Activated CD4-positive, alpha-beta T cell treated with anti-CD3 and anti-CD28 coated beads, Interleukin-2, amount 10 ng/mL, durations not matched to agents 7 days and 5 days (primary cell): ENCODE measurements around the gene TTC33. TPM values are rescaled to one million over a fixed set of nuclear protein-coding genes. Genes with fewer than 3 reads are reported as not detected.

Experiments used
- CTCF ChIA-PET: fragments of 350-600 bp; sonication (Branson Sonifier 250); formaldehyde crosslinking; loops from one replicate; lab custom pipeline; 2021; ENCODE audit warnings: antibody characterized with exemption; lab: Charles Lee
- POLR2A ChIA-PET: fragments of 350-600 bp; sonication (Branson Sonifier 250); formaldehyde crosslinking; loops from one replicate; lab custom pipeline; 2021; ENCODE audit warnings: antibody characterized with exemption; lab: Charles Lee
- DNase-seq: peaks from one replicate; pipeline ENCODE4 v3.0.0-alpha.2; 2020
- H3K27ac Mint-ChIP-seq: one replicate; pipeline ENCODE4 v1.8.0; 2021; ENCODE audit warnings: mild to moderate bottlenecking, moderate library complexity, mixed read lengths
- H3K27me3 Mint-ChIP-seq: one replicate; pipeline ENCODE4 v1.8.0; 2021; ENCODE audit warnings: mixed read lengths
- H3K36me3 Mint-ChIP-seq: one replicate; pipeline ENCODE4 v1.8.0; 2021; ENCODE audit warnings: low read depth, mixed read lengths
- H3K4me1 Mint-ChIP-seq: one replicate; pipeline ENCODE4 v1.8.0; 2021; ENCODE audit warnings: mixed read lengths
- H3K4me3 Mint-ChIP-seq: one replicate; pipeline ENCODE4 v1.8.0; 2021; ENCODE audit warnings: mild to moderate bottlenecking, moderate library complexity, mixed read lengths
- H3K9me3 Mint-ChIP-seq: one replicate; pipeline ENCODE4 v1.8.0; 2021; ENCODE audit warnings: mixed read lengths
- total RNA-seq, 2 experiments: library from RNA; stranded (reverse); gene quantifications; one replicate each; pipeline ENCODE4 v1.2.3, GENCODE V29; 2021

TTC33 gene
- total RNA-seq, 2 experiments from 2014 or later: 16.2 to 16.8 TPM

- Mint-ChIP-seq H3K27ac (no peak overlapping the region), H3K4me1 (peaks cover 23% of the 10 kb centered on the region)
- POLR2A ChIA-PET: no interaction called here
These were observed 261.0 kb downstream of the TTC33 start for GRCh38 chr5:40494631-40495236.

GRCh38 chr5:40492056-40492455, 263.7 kb downstream of the TTC33 start:
- ChIA-PET CTCF (interaction anchor here (0.9 to 1.0 kb wide), 2 partner anchors 12 to 50 kb away, joined by 4 read pairs; no protein-coding TSS in a partner anchor), POLR2A (no interaction called here)
- Mint-ChIP-seq H3K9me3 (peaks cover 21% of the 10 kb centered on the region), H3K27ac (no peak overlapping the region), H3K4me1 (peaks cover 48% of the 10 kb centered on the region), H3K27me3 (no peaks in the 10 kb centered on the region), H3K36me3 (peaks cover 11% of the 10 kb centered on the region), H3K4me3 (no peak overlapping the region)
- no peak for DNase-seq

More at GRCh38 chr5:40494631-40495236, 261.0 kb downstream of the TTC33 start:
- CTCF ChIA-PET: no interaction called here
- H3K9me3 Mint-ChIP-seq: peaks cover 21% of the 10 kb centered on the region
- H3K4me3 Mint-ChIP-seq: no peak overlapping the region
- no peak for DNase-seq
- H3K27me3 Mint-ChIP-seq: no peaks in the 10 kb centered on the region
- peaks cover 8% of the 10 kb centered on the region for H3K36me3 Mint-ChIP-seq

- Mint-ChIP-seq H3K36me3 (peaks cover 11% of the 10 kb centered on the region), H3K27me3 (no peaks in the 10 kb centered on the region), H3K27ac (no peak overlapping the region), H3K4me3 (no peak overlapping the region), H3K9me3 (peaks cover 21% of the 10 kb centered on the region), H3K4me1 (peaks cover 52% of the 10 kb centered on the region)
- POLR2A ChIA-PET: no interaction called here
- DNase-seq: no peak
- CTCF ChIA-PET: interaction anchor here (0.9 to 1.7 kb wide), 2 partner anchors 11 to 15 kb away, joined by 4 to 5 read pairs; no protein-coding TSS in a partner anchor
These were observed 264.1 kb downstream of the TTC33 start for GRCh38 chr5:40491644-40492043.

GRCh38 chr5:40490464-40491111, 265.2 kb downstream of the TTC33 start:
- Mint-ChIP-seq H3K27ac (no peak overlapping the region), H3K9me3 (peaks cover 21% of the 10 kb centered on the region), H3K4me3 (no peak overlapping the region), H3K4me1 (peaks cover 62% of the 10 kb centered on the region), H3K36me3 (peaks cover 11% of the 10 kb centered on the region), H3K27me3 (no peaks in the 10 kb centered on the region)
- ChIA-PET POLR2A (interaction anchor here (0.7 kb wide), 1 partner anchor 740 kb away, joined by 4 read pairs; no protein-coding TSS in a partner anchor), CTCF (interaction anchor here (1.2 to 1.7 kb wide), 2 partner anchors 10 to 14 kb away, joined by 4 to 5 read pairs; no protein-coding TSS in a partner anchor)
- DNase-seq: no peak

- Mint-ChIP-seq H3K27ac (no peak overlapping the region), H3K9me3 (peaks cover 21% of the 10 kb centered on the region), H3K36me3 (peaks cover 11% of the 10 kb centered on the region), H3K27me3 (no peaks in the 10 kb centered on the region), H3K4me1 (peaks cover 68% of the 10 kb centered on the region), H3K4me3 (no peak overlapping the region)
- CTCF ChIA-PET: interaction anchor here (1.5 to 1.6 kb wide), 2 partner anchors 8 to 53 kb away, joined by 5 to 7 read pairs; no protein-coding TSS in a partner anchor
- POLR2A ChIA-PET: no interaction called here
- no peak for DNase-seq
These were observed 266.3 kb downstream of the TTC33 start for GRCh38 chr5:40489421-40489820.

GRCh38 chr5:40486437-40487275, 269.1 kb downstream of the TTC33 start:
- CTCF ChIA-PET: interaction anchor here (0.7 to 2.0 kb wide), 11 partner anchors 9 to 999 kb away, joined by 3 to 5 read pairs (median 3); no protein-coding TSS in a partner anchor
- H3K36me3 Mint-ChIP-seq: peaks cover 8% of the 10 kb centered on the region
- DNase-seq: peak; percentile 67
- no peak overlapping the region for H3K4me3 Mint-ChIP-seq
- H3K9me3 Mint-ChIP-seq: peaks cover 4% of the 10 kb centered on the region
- H3K4me1 Mint-ChIP-seq: peaks cover 77% of the 10 kb centered on the region
- peak overlapping the region; percentile 73 for H3K27ac Mint-ChIP-seq
- no peaks in the 10 kb centered on the region for H3K27me3 Mint-ChIP-seq
- POLR2A ChIA-PET: no interaction called here

GRCh38 chr5:40485021-40485998, 270.5 kb downstream of the TTC33 start:
- Mint-ChIP-seq H3K9me3 (no peaks in the 10 kb centered on the region), H3K27me3 (no peaks in the 10 kb centered on the region), H3K4me3 (no peak overlapping the region), H3K27ac (no peak overlapping the region), H3K4me1 (peaks cover 77% of the 10 kb centered on the region), H3K36me3 (peaks cover 8% of the 10 kb centered on the region)
- ChIA-PET CTCF (interaction anchor here (0.5 to 1.2 kb wide), 3 partner anchors 11 to 190 kb away, joined by 3 read pairs; no protein-coding TSS in a partner anchor), POLR2A (interaction anchor here (0.6 kb wide), 1 partner anchor 131 kb away, joined by 7 read pairs; no protein-coding TSS in a partner anchor)
- DNase-seq: no peak

GRCh38 chr5:40484495-40484894, 271.3 kb downstream of the TTC33 start:
- Mint-ChIP-seq H3K9me3 (no peaks in the 10 kb centered on the region), H3K4me3 (no peak overlapping the region), H3K27ac (peak overlapping the region; percentile 20), H3K27me3 (no peaks in the 10 kb centered on the region), H3K4me1 (peaks cover 78% of the 10 kb centered on the region), H3K36me3 (peaks cover 5% of the 10 kb centered on the region)
- ChIA-PET CTCF (no interaction called here), POLR2A (no interaction called here)
- no peak for DNase-seq

- no peak overlapping the region for H3K4me3 Mint-ChIP-seq
- CTCF ChIA-PET: no interaction called here
- no peak for DNase-seq
- H3K9me3 Mint-ChIP-seq: no peaks in the 10 kb centered on the region
- H3K27ac Mint-ChIP-seq: no peak overlapping the region
- H3K36me3 Mint-ChIP-seq: peaks cover 4% of the 10 kb centered on the region
- POLR2A ChIA-PET: no interaction called here
- no peaks in the 10 kb centered on the region for H3K27me3 Mint-ChIP-seq
- peaks cover 68% of the 10 kb centered on the region for H3K4me1 Mint-ChIP-seq
These were observed 272.4 kb downstream of the TTC33 start for GRCh38 chr5:40483316-40483715.

GRCh38 chr5:40481241-40481640, 274.5 kb downstream of the TTC33 start:
- Mint-ChIP-seq H3K9me3 (peaks cover 2% of the 10 kb centered on the region), H3K4me3 (no peak overlapping the region), H3K36me3 (peaks cover 4% of the 10 kb centered on the region), H3K27ac (no peak overlapping the region), H3K27me3 (no peaks in the 10 kb centered on the region), H3K4me1 (peaks cover 47% of the 10 kb centered on the region)
- ChIA-PET CTCF (interaction anchor here (0.5 to 1.9 kb wide), 4 partner anchors 9 to 323 kb away, joined by 3 to 4 read pairs (median 4); no protein-coding TSS in a partner anchor), POLR2A (no interaction called here)
- DNase-seq: no peak

- POLR2A ChIA-PET: no interaction called here
- Mint-ChIP-seq H3K4me1 (peaks cover 39% of the 10 kb centered on the region), H3K27me3 (no peaks in the 10 kb centered on the region), H3K27ac (no peak overlapping the region), H3K4me3 (no peak overlapping the region), H3K36me3 (peaks cover 4% of the 10 kb centered on the region), H3K9me3 (peaks cover 6% of the 10 kb centered on the region)
- peak; percentile 19 for DNase-seq
- CTCF ChIA-PET: interaction anchor here (1.0 to 1.9 kb wide), 5 partner anchors 10 to 197 kb away, joined by 3 to 4 read pairs (median 3); no protein-coding TSS in a partner anchor
These were observed 275.4 kb downstream of the TTC33 start for GRCh38 chr5:40480392-40480791.
